MV-4-11 (cell line): ENCODE measurements around the gene BPIFA2.
"Not testable (repeated sequence)": the region's sequence is repeated elsewhere in the genome, so short reads cannot be mapped to it uniquely, and the experiment has no call there.

Experiments used
- DNase-seq: peaks from one replicate; lab custom pipeline; 2025; lab: John Stamatoyannopoulos, UW

Gene BPIFA2

GRCh38 chr20:33160681-33161080 is 7.3 kb upstream of the BPIFA2 start:
- DNase-seq = no peak

DNA sequence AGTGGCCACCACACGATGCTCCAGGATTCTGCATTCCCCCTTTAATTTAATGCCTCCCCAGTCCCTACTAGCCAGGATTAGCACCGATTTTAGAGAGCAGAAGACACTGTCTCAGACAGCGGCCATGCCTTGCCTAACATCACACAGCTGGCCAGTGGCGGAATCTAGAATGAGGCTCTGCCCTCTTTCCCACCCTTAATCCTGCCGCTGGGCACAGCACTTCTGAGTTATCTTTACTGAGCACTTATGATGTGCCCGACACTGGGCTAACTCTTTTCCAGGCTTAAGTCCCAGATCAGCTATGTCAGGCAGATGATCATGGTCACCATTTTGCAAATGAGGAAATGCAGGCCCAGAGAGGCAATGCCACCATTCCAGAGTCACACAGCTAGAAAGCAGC is 5.6 kb upstream of the BPIFA2 start:
- no peak for DNase-seq

DNA sequence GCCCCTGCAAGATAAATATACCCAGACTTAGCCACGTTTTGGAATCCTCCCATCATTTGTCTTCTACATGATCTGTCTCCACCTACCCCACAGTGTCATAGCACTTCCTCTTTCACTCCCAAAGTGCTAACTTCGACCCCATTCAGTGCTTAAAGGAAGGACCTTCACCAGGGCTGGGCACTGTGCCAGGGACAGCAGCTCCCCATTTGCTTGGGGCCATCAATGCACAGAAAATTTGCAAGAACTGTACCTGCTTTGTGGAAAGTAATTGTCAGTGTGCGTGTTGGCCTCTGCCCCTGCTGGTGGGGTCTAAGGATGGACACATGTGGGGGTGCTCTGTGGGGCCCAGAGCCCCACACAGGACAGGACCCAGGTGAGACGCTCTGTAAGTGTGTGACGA is 5.2 kb upstream of the BPIFA2 start:
- peak; percentile 86 for DNase-seq

DNA sequence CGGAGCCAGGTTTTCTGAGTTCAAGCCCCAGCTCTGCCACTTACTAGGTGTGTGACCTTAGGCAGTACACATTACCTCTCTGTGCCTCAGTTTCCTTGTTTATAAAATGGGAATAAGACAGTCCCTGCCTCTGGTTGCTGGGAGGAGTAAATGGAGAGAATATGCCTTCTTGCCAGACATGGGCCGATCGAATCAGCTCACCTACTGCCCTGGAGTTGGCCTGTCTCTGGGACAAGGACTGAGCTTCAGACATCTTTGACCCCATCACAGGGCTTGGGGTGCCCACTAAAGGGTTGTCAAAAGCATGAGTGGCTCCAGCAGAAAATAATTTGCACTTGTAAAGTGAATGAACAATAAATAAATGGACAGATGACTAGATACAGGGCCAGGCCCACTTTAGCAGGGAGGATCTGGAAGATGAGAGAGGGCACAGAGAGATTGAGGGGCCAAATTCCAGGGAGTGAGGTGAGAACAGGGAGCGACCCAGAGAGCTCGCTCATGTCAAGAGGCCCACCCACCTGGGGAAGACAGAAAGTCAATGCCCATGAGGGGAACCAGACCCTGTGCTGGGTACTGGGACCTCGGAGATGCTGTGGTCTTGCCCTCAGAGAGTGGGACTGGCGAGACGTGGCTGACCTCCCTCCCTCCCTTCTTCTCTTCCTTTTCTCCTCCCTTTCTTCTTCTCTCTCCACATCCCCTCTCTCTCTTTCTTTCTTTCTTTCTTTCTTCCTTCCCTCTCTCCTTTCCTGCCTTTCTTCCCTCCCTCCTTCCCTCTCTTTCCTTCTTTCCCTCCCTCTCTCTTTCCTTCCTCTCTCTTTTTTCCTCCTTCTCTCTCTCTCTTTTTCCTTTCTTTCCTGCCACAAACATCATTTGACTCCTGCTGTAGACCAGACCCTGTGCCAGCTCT is 3.9 kb upstream of the BPIFA2 start:
- DNase-seq = no peak

GRCh38 chr20:33164763-33165095 is 3.2 kb upstream of the BPIFA2 start:
- no peak for DNase-seq

DNA sequence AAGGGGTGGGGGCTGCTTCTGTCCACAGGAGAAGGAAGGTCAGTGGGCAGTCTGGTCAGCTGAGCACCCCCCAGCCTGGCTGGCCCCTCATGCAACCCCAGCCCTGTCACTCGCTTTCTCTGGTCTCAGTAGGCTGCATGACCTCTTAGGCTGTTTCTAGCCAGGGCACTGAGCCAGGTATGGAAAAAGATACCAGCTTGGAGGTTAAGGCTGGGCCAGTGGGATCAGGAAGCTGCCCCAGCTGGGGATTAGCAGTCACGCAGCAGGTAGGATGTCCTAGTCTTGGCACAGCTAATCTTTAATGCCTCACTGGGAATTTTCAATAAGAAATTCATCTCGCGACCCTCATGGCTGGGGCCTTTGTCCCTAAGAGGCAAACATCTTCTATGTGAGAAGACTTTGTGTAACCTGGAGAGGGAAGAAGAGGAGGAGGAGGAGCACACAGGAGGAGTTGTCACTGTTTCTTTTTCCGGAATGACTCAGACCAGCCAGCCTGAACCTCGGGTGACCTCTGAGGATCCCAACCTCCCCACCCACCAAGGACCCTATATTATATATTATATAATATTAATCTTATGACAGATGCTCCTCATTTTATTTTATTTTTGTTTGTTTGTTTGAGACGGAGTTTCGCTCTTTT is 2.4 kb upstream of the BPIFA2 start:
- no peak for DNase-seq

DNA sequence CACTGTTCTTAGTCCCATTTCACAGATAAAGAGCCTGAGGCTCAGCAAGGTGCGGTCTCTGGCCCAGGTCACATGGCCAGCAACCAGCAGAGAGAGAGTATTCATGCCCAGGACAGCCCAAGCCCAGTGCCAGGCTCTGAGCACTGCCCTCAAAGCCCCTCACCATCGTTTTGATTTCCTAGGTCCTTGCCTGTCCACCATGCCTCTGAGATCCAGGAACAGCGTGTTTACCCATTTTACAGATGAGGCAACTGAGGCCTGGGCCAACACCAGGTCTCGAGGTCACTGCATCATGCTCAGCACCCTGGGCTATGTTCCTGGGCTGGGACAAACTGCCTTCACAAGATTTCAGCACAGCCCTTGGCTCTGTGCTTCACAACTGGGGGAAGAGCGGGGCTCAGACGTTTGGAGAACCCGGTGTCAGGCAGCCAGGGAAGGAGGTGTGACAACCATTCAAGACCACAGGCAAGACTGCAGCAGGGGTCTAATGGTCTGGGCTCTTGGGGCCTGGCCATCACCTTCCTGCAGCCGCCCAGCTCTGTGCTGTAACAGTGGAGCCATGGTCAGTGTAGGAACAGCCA is 1.3 kb upstream of the BPIFA2 start:
- DNase-seq = no peak

DNA sequence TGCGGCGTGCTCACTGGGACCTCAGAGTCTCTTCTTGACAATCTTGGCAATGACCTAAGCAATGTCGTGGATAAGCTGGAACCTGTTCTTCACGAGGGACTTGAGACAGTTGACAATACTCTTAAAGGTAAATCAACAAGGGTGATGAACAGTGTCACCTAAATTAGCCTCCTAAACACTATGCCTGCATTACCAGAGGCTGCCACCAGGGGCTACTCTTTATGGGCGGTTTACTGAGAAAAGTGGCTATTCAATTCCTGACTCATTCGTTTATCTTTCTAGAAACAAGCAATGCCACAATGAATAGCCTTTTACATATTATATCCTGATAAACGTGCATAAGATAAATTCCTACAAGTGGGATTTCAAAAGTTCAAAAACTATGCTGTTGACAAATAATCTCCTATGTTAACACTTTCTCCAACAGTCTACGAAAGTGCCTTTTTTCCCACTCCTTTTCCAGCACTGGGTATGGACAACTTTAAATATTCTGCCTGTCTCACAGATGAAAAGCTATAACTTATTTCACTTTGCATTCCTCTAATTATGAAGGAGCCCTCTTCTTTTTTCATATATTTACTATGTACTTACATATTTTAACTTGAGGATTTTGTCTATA is 1.3 kb downstream of the BPIFA2 start:
- no peak for DNase-seq

- DNase-seq = no peak
Measured at GRCh38 chr20:33172781-33173180, 4.8 kb downstream of the BPIFA2 start.

DNA sequence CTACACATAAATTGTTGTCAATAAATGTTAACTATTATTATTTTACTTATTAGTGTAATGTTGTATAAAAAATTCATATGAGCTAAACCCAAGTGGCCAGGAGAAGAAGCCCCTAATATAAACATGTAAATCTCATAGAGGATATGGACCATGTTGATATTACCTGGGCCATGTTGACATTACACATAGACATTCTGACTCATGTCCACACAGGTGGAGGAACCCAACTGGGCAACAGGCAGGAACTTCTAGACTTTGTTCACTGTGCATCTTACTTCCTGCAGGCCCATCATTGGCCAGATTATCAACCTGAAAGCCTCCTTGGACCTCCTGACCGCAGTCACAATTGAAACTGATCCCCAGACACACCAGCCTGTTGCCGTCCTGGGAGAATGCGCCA is 7.2 kb downstream of the BPIFA2 start:
- DNase-seq = no peak

DNA sequence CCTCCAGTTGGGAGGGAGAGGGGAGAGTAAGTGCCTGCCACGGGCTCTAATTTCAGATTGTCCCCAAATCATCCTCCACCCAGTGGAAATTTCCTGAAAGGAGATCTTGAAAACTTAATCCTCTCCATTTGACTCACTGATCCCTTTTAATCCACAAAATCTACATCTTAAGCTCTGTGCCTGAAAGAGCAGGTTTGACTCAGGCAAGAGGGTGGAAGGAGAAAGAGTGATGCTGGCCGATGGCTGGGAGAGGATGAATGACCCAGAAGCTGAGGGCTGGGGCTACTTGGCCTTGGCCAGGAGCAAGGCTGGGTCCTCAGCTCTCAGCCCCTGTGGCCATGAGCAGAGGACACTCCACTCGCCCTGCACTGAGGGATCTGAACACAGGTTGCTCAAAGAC is 8.1 kb downstream of the BPIFA2 start:
- no peak for DNase-seq

- DNase-seq = no peak
Measured at GRCh38 chr20:33177866-33178265, 9.9 kb downstream of the BPIFA2 start.

- DNase-seq = no peak
Measured at GRCh38 chr20:33178726-33179125, 10.8 kb downstream of the BPIFA2 start.

DNA sequence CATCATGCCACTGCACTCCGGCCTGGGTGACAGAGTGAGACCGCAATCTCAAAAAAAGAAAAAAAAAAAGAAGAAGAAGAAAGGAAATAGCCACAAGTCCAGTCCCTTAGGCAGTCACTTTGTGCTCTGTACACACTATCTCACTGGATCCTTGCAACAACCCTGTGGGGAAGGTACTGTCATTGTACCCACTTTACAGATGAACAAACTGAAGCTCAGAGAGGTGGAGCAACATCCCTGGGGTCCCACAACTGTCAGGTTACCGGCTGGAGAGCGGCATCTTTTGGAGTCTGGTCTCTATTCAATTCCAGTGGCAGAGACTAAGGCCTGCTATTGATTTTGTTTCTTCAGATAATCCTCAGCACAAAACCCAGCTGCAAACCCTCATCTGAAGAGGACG is 12.2 kb downstream of the BPIFA2 start:
- DNase-seq = no peak

GRCh38 chr20:33181482-33182093 is 13.6 kb downstream of the BPIFA2 start:
- no peak for DNase-seq

- DNase-seq = no peak
Measured at GRCh38 chr20:33183312-33183711, 15.4 kb downstream of the BPIFA2 start.

DNA sequence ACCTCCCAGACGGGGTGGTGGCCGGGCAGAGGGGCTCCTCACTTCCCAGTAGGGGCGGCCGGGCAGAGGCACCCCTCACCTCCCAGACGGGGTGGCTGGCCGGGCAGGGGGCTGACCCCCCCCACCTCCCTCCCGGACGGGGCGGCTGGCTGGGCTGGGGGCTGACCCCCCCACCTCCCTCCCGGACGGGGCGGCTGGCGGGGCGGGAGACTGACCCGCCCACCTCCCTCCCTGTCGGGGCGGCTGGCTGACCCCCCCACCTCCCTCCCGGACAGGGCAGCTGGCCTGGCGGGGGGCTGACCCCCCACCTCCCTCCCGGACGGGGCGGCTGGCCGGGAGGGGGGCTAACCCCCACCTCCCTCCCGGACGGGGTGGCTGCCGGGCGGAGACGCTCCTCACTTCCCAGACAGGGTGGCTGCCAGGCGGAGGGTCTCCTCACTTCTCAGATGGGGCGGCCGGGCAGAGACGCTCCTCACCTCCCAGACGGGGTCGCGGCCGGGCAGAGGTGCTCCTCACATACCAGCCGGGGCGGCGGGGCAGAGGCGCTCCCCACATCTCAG is 17.2 kb downstream of the BPIFA2 start:
- DNase-seq = not testable (repeated sequence)

- no peak for DNase-seq
Measured at GRCh38 chr20:33187491-33187890, 19.5 kb downstream of the BPIFA2 start.

DNA sequence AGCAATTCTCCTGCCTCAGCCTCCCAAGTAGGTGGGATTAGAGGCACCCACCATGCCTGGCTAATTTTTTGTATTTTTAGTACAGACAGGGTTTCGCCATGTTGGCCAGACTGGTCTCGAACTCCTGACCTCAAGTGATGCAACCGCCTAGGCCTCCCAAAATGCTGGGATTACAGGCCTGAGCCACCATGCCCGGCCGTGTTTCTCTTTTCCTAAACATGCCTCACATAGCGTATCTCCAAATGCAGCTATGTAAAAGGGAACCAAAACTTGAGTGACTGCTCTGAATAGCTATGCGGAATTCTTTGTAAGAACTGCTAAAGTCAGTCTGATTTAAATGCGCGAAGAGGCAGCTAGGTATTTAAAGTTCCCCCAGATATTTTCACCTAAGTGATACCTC is 20.5 kb downstream of the BPIFA2 start:
- DNase-seq = peak; percentile 88

GRCh38 chr20:33191484-33191883 is 23.5 kb downstream of the BPIFA2 start:
- no peak for DNase-seq

- no peak for DNase-seq
Measured at GRCh38 chr20:33191955-33192354, 24.0 kb downstream of the BPIFA2 start.

DNA sequence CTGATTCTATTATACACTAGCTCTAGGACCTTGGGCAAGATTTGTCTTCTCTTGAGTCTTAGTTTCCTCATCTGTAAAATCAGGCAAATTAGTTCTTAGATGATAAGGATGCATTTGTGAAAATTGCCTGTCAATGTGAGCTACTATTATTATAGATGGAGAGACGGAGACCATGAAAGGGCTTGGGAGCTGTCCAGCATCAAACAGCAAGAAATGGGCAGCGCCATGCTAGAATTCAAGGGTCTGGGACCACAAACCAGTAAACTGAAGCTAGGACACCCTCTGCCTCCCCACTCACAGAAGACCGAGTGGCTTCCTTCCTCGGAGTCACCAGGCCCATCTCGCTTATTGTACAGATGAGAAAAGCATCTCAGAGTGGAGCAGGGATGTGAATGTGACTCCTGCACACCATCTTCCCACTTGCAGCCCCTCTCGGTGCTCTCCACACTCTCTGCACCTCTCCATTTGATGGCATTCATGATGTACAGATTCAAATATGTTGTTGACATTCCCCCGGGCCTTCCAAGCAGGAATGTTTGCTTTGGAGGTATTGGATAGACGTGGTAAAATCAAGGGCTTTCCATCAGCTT is 25.0 kb downstream of the BPIFA2 start:
- DNase-seq = no peak
